SK-N-SH treated with all-trans-retinoic acid at 6 μM for 48 hours (cell line): ENCODE data around the gene SBF2.

Experiments used
- OSR1 ChIP-seq: fragments of 250-450 bp; sonication (Bioruptor Pico); IDR thresholded peaks from 2 replicates; pipeline ENCODE4 v1.8.0; 2022; ENCODE audit warnings: moderate library complexity, mild to moderate bottlenecking, inconsistent platforms
- PPARA ChIP-seq: fragments of 250-450 bp; sonication (Bioruptor Pico); IDR thresholded peaks from 2 replicates; pipeline ENCODE4 v1.5.0; 2020; ENCODE audit warnings: mild to moderate bottlenecking, borderline replicate concordance
- RARB ChIP-seq: fragments of 250-450 bp; sonication (Bioruptor Pico); IDR thresholded peaks from 2 replicates; pipeline ENCODE4 v1.8.0; 2021; ENCODE audit warnings: mild to moderate bottlenecking, moderate library complexity
- SNAI2 ChIP-seq: fragments of 250-450 bp; sonication (Bioruptor Pico); IDR thresholded peaks from 2 replicates; pipeline ENCODE4 v1.5.0; 2020; ENCODE audit warnings: mild to moderate bottlenecking, moderate library complexity
- ZFP3 ChIP-seq: fragments of 250-450 bp; sonication (Bioruptor Pico); IDR thresholded peaks from 2 replicates; pipeline ENCODE4 v1.5.0; 2020; ENCODE audit warnings: mild to moderate bottlenecking, moderate library complexity
- TF ChIP-seq, protein P1 (sequence below): fragments of 250-450 bp; sonication (Bioruptor Pico); IDR thresholded peaks from 2 replicates; pipeline ENCODE4 v1.8.0; 2020; ENCODE audit warnings: mild to moderate bottlenecking, moderate library complexity, borderline replicate concordance
- TF ChIP-seq, protein P2 (sequence below): fragments of 250-450 bp; sonication (Bioruptor Pico); IDR thresholded peaks from 2 replicates; pipeline ENCODE4 v1.5.1; 2020; ENCODE audit warnings: low read depth, mild to moderate bottlenecking, moderate library complexity

DNA sequence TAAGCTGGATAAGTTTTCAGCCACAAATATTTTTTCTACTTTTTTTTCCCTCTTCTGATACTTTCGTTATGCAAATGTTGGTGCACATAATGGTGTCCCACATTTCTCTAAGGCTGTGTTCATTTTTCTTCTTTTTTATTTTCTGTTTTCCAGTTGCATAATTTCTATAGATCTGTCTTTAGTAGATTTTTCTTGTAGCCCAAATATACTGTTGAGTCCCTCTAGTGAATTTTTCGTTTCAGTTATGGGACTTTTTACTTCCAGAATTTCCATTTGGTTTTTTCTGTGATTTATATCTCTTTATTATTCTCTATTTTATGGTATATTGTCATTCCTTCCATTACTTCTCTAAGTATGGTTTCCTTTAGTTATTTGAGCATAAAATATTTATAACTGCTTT lies 558.1 kb downstream of the SBF2 start:
- TF ChIP-seq ZFP3 (CRISPR knock-in tag) (no peak), SNAI2 (CRISPR knock-in tag) (no peak), RARB (CRISPR knock-in tag) (no peak), PPARA (CRISPR knock-in tag) (no peak), OSR1 (no peak)
- TF ChIP-seq, protein P1, sequence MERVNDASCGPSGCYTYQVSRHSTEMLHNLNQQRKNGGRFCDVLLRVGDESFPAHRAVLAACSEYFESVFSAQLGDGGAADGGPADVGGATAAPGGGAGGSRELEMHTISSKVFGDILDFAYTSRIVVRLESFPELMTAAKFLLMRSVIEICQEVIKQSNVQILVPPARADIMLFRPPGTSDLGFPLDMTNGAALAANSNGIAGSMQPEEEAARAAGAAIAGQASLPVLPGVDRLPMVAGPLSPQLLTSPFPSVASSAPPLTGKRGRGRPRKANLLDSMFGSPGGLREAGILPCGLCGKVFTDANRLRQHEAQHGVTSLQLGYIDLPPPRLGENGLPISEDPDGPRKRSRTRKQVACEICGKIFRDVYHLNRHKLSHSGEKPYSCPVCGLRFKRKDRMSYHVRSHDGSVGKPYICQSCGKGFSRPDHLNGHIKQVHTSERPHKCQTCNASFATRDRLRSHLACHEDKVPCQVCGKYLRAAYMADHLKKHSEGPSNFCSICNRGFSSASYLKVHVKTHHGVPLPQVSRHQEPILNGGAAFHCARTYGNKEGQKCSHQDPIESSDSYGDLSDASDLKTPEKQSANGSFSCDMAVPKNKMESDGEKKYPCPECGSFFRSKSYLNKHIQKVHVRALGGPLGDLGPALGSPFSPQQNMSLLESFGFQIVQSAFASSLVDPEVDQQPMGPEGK (CRISPR knock-in tag) = no peak
- TF ChIP-seq, protein P2, sequence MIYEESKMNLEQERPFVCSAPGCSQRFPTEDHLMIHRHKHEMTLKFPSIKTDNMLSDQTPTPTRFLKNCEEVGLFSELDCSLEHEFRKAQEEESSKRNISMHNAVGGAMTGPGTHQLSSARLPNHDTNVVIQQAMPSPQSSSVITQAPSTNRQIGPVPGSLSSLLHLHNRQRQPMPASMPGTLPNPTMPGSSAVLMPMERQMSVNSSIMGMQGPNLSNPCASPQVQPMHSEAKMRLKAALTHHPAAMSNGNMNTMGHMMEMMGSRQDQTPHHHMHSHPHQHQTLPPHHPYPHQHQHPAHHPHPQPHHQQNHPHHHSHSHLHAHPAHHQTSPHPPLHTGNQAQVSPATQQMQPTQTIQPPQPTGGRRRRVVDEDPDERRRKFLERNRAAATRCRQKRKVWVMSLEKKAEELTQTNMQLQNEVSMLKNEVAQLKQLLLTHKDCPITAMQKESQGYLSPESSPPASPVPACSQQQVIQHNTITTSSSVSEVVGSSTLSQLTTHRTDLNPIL (CRISPR knock-in tag) = no peak
